Cardiac muscle cell (in vitro differentiated cells and primary cell): ENCODE data around the gene CTAG1A. TPM values are rescaled to one million over a fixed set of nuclear protein-coding genes. Genes with fewer than 3 reads are reported as not detected.
"Not testable (repeated sequence)": the region's sequence is repeated elsewhere in the genome, so short reads cannot be mapped to it uniquely, and the experiment has no call there.

ENCODE experiments used
- DNase-seq, 2 donors: peaks; one replicate each; pipeline versions ENCODE4 v3.0.0 to v3.0.0-alpha.2; 2010 to 2017; ENCODE audit warnings: low read depth in 1 of 2, low spot score in 1 of 2
- H3K27ac ChIP-seq: fragments of 200-600 bp; sonication (generic); 2 replicates; pipeline ENCODE4 v1.5.1; 2016
- H3K27me3 ChIP-seq: fragments of 200-600 bp; sonication (generic); 2 replicates; pipeline ENCODE4 v1.6.0; 2016; ENCODE audit warnings: control low read depth
- H3K36me3 ChIP-seq: fragments of 200-600 bp; sonication (generic); 2 replicates; pipeline ENCODE4 v1.5.1; 2016; ENCODE audit warnings: control low read depth
- H3K4me1 ChIP-seq: fragments of 200-600 bp; sonication (generic); 2 replicates; pipeline ENCODE4 v1.8.1; 2017; ENCODE audit warnings: low read depth, mild to moderate bottlenecking, mixed run types
- H3K4me3 ChIP-seq: fragments of 200-600 bp; sonication (generic); 2 replicates; pipeline ENCODE4 v1.5.1; 2016; ENCODE audit warnings: mild to moderate bottlenecking
- H3K9me3 ChIP-seq: fragments of 200-600 bp; sonication (generic); 2 replicates; pipeline ENCODE4 v1.5.1; 2017; ENCODE audit warnings: low read depth, mild to moderate bottlenecking, control low read depth
- polyA plus RNA-seq: library from polyadenylated mRNA; unstranded; fragments of >200 nt; fragmentation: Nextera tagmentation; extraction: Ambion mirVana; gene quantifications from 2 replicates; pipeline ENCODE4 v1.2.1, GENCODE V29; 2016
- total RNA-seq: library from RNA; depleted of rRNA; stranded (reverse); fragments of >200 nt; gene quantifications from 2 replicates; pipeline ENCODE4 v1.2.3, GENCODE V29; 2016

Gene CTAG1A
- total and polyA plus RNA-seq, 2 experiments from 2014 or later = not detected

- H3K4me3 ChIP-seq, H3K27me3 ChIP-seq, DNase-seq, H3K9me3 ChIP-seq, H3K4me1 ChIP-seq, H3K27ac ChIP-seq, H3K36me3 ChIP-seq: not testable (repeated sequence)
These were observed 28.7 kb downstream of the CTAG1A start for GRCh38 chrX:154613586-154613985.

GRCh38 chrX:154619182-154619581, 34.2 kb downstream of the CTAG1A start, which contains the start of gene CTAG1B:
CTAG1B (minus strand) TSS chrX:154619282; CDS start chrX:154619218, 64 bp downstream.
- H3K4me1 ChIP-seq, H3K9me3 ChIP-seq, DNase-seq, H3K27me3 ChIP-seq, H3K4me3 ChIP-seq, H3K36me3 ChIP-seq, H3K27ac ChIP-seq: not testable (repeated sequence)

GRCh38 chrX:154620767-154621414, 36.0 kb downstream of the CTAG1A start:
- not testable (repeated sequence) for H3K36me3 ChIP-seq, H3K4me3 ChIP-seq, H3K4me1 ChIP-seq, H3K9me3 ChIP-seq, H3K27me3 ChIP-seq, DNase-seq, H3K27ac ChIP-seq

GRCh38 chrX:154628960-154629359, 44.0 kb downstream of the CTAG1A start:
- DNase-seq, H3K9me3 ChIP-seq, H3K4me3 ChIP-seq, H3K4me1 ChIP-seq, H3K27me3 ChIP-seq, H3K36me3 ChIP-seq, H3K27ac ChIP-seq: not testable (repeated sequence)

GRCh38 chrX:154630949-154631348, 46.0 kb downstream of the CTAG1A start:
- not testable (repeated sequence) for H3K27ac ChIP-seq, DNase-seq, H3K27me3 ChIP-seq, H3K4me1 ChIP-seq, H3K36me3 ChIP-seq, H3K4me3 ChIP-seq, H3K9me3 ChIP-seq

- not testable (repeated sequence) for H3K4me1 ChIP-seq, H3K36me3 ChIP-seq, H3K27me3 ChIP-seq, H3K27ac ChIP-seq, H3K9me3 ChIP-seq, DNase-seq, H3K4me3 ChIP-seq
These were observed 48.7 kb downstream of the CTAG1A start for GRCh38 chrX:154633661-154634060.

Other genes starting within 250 kb of the CTAG1A start
- gene FLNA, start 210.5 kb upstream of the CTAG1A start, total RNA-seq = 405 and 447 TPM in 2 replicates
- 250 and 341 TPM in 2 replicates for gene FLNA, start 210.5 kb upstream of the CTAG1A start, polyA plus RNA-seq
- gene EMD, start 205.8 kb upstream of the CTAG1A start, total RNA-seq = 56.9 and 66.2 TPM in 2 replicates
- 77.7 and 91.2 TPM in 2 replicates for gene EMD, start 205.8 kb upstream of the CTAG1A start, polyA plus RNA-seq
- gene RPL10, start 186.8 kb upstream of the CTAG1A start, total RNA-seq = 2,299 and 4,006 TPM in 2 replicates
- 1,000 and 1,150 TPM in 2 replicates for gene RPL10, start 186.8 kb upstream of the CTAG1A start, polyA plus RNA-seq
- 34.3 and 40.4 TPM in 2 replicates for gene DNASE1L1, start 175.9 kb upstream of the CTAG1A start, total RNA-seq
- 24.8 and 26.1 TPM in 2 replicates for gene DNASE1L1, start 175.9 kb upstream of the CTAG1A start, polyA plus RNA-seq
- 37.4 and 52.1 TPM in 2 replicates for gene TAFAZZIN, start 173.6 kb upstream of the CTAG1A start, total RNA-seq
- 59.7 and 65.0 TPM in 2 replicates for gene TAFAZZIN, start 173.6 kb upstream of the CTAG1A start, polyA plus RNA-seq
- gene ATP6AP1, start 156.5 kb upstream of the CTAG1A start, total RNA-seq = 52.4 and 71.8 TPM in 2 replicates
- 132 and 155 TPM in 2 replicates for gene ATP6AP1, start 156.5 kb upstream of the CTAG1A start, polyA plus RNA-seq
- gene GDI1, start 148.0 kb upstream of the CTAG1A start, total RNA-seq = 159 and 190 TPM in 2 replicates
- gene GDI1, start 148.0 kb upstream of the CTAG1A start, polyA plus RNA-seq = 131 and 144 TPM in 2 replicates
- gene FAM50A, start 141.0 kb upstream of the CTAG1A start, total RNA-seq = 81.8 and 86.1 TPM in 2 replicates
- gene FAM50A, start 141.0 kb upstream of the CTAG1A start, polyA plus RNA-seq = 133 and 147 TPM in 2 replicates
- 13.6 and 13.7 TPM in 2 replicates for gene PLXNA3, start 126.9 kb upstream of the CTAG1A start, total RNA-seq
- gene PLXNA3, start 126.9 kb upstream of the CTAG1A start, polyA plus RNA-seq = 23.3 and 27.4 TPM in 2 replicates
- gene LAGE3, start 105.9 kb upstream of the CTAG1A start, total RNA-seq = 71.2 and 82.7 TPM in 2 replicates
- gene LAGE3, start 105.9 kb upstream of the CTAG1A start, polyA plus RNA-seq = 63.5 and 71.4 TPM in 2 replicates
- 65.2 and 103 TPM in 2 replicates for gene UBL4A, start 98.5 kb upstream of the CTAG1A start, total RNA-seq
- 53.4 and 60.7 TPM in 2 replicates for gene UBL4A, start 98.5 kb upstream of the CTAG1A start, polyA plus RNA-seq
- 31.1 and 47.3 TPM in 2 replicates for gene SLC10A3, start 94.5 kb upstream of the CTAG1A start, total RNA-seq
- gene SLC10A3, start 94.5 kb upstream of the CTAG1A start, polyA plus RNA-seq = 25.9 and 29.9 TPM in 2 replicates
- 121 and 140 TPM in 2 replicates for gene FAM3A, start 68.9 kb upstream of the CTAG1A start, total RNA-seq
- 112 and 136 TPM in 2 replicates for gene FAM3A, start 68.9 kb upstream of the CTAG1A start, polyA plus RNA-seq
- gene G6PD, start 38.3 kb upstream of the CTAG1A start, total RNA-seq = 30.7 and 36.0 TPM in 2 replicates
- gene G6PD, start 38.3 kb upstream of the CTAG1A start, polyA plus RNA-seq = 7.7 and 9.9 TPM in 2 replicates
- gene IKBKG, start 37.5 kb upstream of the CTAG1A start, total RNA-seq = 15.1 and 18.7 TPM in 2 replicates
- gene IKBKG, start 37.5 kb upstream of the CTAG1A start, polyA plus RNA-seq = 13.6 and 23.5 TPM in 2 replicates
- not detected in 2 replicates for gene CTAG1B, start 34.1 kb downstream of the CTAG1A start, total RNA-seq
- not detected in 2 replicates for gene CTAG1B, start 34.1 kb downstream of the CTAG1A start, polyA plus RNA-seq
- gene CTAG2, start 68.4 kb downstream of the CTAG1A start, total RNA-seq = not detected in 2 replicates
- gene CTAG2, start 68.4 kb downstream of the CTAG1A start, polyA plus RNA-seq = not detected in 2 replicates
- 0.45 and 0.60 TPM in 2 replicates for gene GAB3, start 165.9 kb downstream of the CTAG1A start, total RNA-seq
- gene GAB3, start 165.9 kb downstream of the CTAG1A start, polyA plus RNA-seq = 0.17 TPM in 1 of 2 replicates, not detected in the other
- gene DKC1, start 177.7 kb downstream of the CTAG1A start, total RNA-seq = 15.1 and 30.9 TPM in 2 replicates
- 22.8 and 36.0 TPM in 2 replicates for gene DKC1, start 177.7 kb downstream of the CTAG1A start, polyA plus RNA-seq
- 22.5 and 24.1 TPM in 2 replicates for gene MPP1, start 220.4 kb downstream of the CTAG1A start, total RNA-seq
- 28.5 and 36.4 TPM in 2 replicates for gene MPP1, start 220.4 kb downstream of the CTAG1A start, polyA plus RNA-seq
- not detected in 2 replicates for gene SMIM9, start 249.5 kb downstream of the CTAG1A start, total RNA-seq
- not detected in 2 replicates for gene SMIM9, start 249.5 kb downstream of the CTAG1A start, polyA plus RNA-seq